ENCODE measurements around the gene ARHGEF7.

The ARHGEF7 gene

DNA sequence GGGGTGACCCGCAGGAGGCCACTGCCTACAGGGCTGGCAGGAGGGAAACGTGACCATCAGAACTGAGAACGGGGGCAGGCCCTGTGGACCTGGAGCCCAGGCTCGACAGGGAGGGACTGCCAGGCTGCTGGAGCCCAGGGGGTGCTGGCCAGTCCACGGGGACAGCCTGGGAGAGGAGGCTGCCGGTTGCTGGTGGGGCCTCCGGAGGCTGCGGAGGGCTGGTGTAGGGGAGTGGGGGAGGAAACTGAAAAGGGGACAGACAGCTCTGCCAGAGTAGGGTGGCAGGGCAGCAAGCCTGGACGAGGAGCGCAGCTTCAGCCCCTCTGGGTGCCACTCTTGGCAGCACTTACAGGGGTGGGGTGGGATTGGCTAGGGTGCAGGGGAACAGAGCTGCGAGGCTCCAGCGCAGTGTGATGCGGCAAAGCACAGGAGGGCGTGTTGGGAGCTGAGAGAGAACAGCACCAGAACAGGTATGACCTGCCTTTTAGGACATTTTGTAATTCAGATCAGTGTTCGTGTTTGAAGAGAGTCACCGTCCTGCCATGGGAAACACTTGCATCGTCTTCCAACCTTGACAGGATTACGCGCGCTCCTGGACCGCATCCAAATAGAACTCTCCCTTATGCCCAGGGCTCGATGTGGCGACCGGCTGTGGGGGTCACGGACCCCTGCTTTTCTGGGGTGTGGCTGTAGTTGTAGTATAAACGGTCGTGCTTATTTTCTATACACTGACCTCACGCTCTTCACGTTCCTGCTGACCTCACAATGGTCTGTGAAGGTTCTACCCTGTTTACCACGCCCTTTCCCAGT, 19.9 kb upstream of the ARHGEF7 start:
- in situ Hi-C loops (cut with HindIII; ENCODE audit: low pct_ligation_motif_present, low pct_unique_long_range_greater_than_20kb, low sequenced_read_pairs), result no loop called here
- no peak for DNase-seq

DNA sequence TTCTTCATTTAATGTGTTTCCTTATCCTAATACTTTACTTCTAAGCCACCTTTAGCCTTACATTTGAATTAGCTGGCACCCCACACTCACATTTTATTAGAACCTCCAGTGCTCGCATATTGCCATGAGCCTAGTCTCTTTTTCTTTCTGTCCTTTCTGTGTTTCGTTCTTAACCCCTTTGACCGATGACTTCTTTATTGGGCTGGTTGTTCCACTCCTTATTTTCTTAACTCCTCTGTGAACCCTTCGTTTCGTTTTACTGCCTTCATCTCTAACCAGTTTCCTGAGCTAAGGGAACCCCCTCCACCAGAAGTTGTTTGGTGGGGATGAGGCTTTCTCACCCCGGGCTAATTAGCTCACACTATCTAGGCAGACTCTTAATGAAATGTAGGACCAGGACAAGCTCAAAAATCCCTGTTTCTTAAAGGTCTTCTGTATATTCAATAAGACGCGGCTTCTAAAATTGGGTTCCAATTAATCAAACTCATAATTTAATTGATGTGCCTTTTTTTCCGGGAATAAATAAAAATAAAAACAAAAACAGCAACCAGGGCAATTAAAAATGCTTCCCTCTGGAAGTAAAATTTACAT, 19.1 kb upstream of the ARHGEF7 start:
- no peak for DNase-seq
- in situ Hi-C loops (cut with HindIII; ENCODE audit: low pct_ligation_motif_present, low pct_unique_long_range_greater_than_20kb, low sequenced_read_pairs), result no loop called here

DNA sequence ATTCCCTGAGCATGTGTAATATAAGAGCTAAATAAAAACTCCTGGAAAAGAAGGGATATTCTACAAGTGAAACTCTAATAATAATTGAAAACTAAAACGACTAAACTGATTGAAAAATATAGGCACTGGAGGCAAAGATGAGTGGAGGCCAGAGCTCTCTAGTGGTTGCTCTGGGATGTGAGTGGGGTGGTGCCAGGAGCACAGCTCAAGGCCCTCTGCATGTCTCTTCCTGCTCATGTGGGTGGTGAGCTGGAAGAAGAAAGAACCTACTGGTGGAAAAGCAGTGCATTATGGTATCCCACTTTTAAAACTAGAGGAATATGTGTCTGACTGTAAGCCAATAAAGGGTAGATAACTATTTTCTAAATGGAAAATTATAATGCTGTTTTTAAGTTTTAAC, 15.8 kb upstream of the ARHGEF7 start:
- in situ Hi-C loops (cut with HindIII; ENCODE audit: low pct_ligation_motif_present, low pct_unique_long_range_greater_than_20kb, low sequenced_read_pairs), result no loop called here
- no peak for DNase-seq

DNA sequence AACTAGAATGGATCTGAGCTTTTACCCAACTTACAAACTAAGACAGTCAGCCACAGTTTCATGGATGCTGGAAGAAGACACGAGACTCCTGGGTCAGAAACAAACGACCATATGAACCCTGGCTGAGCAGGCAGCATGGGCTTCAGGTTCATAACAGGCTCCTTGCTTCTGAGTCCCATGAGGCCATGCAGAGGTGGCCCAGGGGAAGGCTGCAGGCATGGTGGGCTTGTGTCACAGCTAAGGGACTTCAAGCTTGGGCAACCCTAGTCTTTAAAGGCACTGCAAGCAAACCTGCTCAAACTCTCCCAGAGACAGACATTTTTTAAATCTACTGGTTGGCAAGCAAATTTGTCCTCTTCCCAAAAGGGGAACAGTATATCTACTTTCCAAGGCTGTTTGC, 5.1 kb upstream of the ARHGEF7 start:
- in situ Hi-C loops (cut with HindIII; ENCODE audit: low pct_ligation_motif_present, low pct_unique_long_range_greater_than_20kb, low sequenced_read_pairs), result no loop called here
- no peak for DNase-seq

DNA sequence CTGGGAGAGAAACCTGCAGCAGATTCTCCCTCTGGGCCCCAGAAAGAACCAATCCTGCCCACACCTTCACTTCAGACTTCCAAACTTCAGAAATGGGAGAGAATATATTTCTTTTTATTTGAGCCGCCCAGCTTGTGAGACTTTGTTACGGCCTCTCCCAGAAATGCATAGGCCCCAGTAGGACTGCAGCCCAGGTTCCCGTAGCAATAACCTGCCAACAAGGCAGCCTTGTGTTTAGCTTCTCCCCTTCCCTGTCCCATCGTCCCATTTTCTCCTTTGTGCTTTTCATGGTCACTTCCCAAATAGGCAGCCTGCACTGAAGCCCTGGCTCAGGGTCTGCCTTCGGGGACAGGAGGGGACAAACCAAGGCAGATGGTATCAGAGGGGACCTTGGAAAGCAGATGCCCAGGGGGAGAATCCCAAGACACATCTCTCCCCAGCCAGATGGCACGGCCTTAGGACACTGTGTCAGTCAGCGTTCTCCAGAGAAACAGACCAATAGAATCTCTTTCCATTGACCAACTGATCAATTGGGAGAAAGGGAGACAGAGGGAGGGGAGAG, 3.7 kb upstream of the ARHGEF7 start:
- DNase-seq, result no peak

DNA sequence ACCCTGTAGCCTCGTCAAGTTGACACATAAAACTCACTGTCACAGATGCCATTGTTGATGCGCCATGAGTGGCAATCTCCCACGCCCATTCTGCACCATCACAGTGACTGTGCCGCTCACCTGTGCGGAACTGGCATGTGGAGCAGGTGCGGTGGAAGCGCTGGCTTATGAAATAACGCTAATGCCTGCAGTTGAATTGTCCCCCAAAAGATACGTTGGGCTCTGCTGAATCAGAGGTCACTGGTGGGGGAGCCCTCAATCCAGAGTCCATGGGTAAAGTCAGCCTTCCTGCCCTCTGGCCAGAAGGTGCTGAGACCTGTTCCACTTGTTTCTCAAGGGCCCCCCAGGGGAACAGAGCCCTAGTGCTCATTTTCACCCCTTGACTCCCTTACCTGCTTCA, 2.9 kb upstream of the ARHGEF7 start:
- in situ Hi-C loops (cut with HindIII; ENCODE audit: low pct_ligation_motif_present, low pct_unique_long_range_greater_than_20kb, low sequenced_read_pairs), result no loop called here
- no peak for DNase-seq

More for the DNA sequence above, 3.7 kb upstream of the ARHGEF7 start:
- in situ Hi-C loops (cut with HindIII; ENCODE audit: low pct_ligation_motif_present, low pct_unique_long_range_greater_than_20kb, low sequenced_read_pairs), result no loop called here

DNA sequence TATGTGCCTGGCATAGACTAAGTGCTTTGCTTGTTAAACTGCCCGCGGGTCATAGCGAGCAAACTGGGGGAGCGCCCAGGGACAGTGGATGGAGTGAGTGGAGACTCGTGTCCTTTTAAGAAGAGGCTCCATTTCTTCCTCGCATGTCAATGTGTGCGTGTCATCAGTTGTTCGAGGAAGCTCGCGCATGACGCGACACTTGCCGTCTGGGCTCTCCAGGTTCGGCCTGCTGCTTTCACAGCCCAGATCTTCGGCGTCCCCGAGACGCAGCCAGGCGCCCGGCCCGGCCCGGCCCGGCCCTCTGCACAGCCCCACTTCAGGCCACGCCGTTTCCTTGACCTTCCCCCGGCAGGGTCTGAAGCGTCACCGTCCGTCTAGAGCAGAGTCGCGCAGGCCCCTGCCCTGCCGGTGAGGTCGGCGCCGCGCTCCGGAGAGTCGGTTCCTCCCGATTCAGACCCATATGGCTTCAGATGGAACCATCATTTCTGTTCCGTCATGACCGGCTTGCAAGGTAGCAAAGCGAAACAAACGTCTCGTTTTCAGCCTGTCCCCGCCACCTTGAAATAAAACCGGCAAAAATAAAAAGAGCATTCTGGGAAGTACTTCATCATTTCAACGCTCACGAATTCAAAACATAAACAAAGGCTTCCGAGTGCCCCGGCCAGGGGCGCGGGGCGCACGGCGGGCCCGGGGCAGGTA, 599 bp upstream of the ARHGEF7 start:
- in situ Hi-C loops (cut with HindIII; ENCODE audit: low pct_ligation_motif_present, low pct_unique_long_range_greater_than_20kb, low sequenced_read_pairs), result no loop called here
- no peak for DNase-seq

DNA sequence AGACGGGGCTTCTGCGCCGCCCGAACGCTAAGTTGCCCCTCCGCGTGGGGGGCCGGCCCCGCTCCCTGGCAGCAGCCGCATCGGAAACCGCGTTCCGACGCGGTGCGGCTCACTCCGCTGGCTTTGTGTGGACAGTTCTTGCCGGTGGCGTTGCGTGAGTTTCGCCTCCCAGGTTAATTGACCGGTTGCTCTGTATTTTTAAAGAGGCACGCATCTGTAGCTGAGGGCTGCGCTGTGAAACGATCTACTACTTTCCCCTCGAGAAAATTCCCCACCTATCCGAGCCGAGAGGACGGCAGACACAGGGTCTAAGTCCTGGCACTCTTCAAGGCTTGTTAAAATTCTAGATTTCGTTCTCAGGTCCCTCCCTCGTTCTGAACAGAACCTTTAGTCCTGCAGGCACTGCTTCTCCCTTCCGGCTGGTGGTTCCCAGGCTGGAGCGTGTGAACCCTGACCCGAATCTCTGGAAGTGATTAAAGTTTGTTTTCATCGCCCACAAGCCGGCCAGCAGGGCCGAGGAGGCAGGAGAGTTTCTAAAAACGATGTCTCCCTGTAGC, 933 bp downstream of the ARHGEF7 start:
- in situ Hi-C loops (cut with HindIII; ENCODE audit: low pct_ligation_motif_present, low pct_unique_long_range_greater_than_20kb, low sequenced_read_pairs), result no loop called here
- DNase-seq, result peak; percentile 10

DNA sequence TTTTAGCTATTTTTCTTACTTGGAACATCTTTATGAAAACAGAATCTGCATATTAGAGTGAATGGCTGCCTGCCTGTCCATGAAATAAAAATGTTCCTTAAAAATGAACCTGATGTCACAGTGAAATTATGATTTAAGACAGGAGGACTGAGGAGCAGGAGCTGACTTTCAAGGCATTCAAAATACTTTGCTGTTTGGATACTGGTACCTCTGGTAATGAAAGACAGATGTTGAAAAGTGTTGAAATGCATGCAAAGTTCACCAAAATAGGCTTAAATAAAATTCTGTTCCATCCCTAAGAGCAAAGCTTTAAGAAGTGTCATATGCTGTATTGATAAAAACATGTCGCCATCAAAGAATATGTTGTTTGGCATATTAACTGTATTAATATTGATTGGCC, 1.7 kb downstream of the ARHGEF7 start:
- DNase-seq, result no peak
- in situ Hi-C loops (cut with HindIII; ENCODE audit: low pct_ligation_motif_present, low pct_unique_long_range_greater_than_20kb, low sequenced_read_pairs), result no loop called here

DNA sequence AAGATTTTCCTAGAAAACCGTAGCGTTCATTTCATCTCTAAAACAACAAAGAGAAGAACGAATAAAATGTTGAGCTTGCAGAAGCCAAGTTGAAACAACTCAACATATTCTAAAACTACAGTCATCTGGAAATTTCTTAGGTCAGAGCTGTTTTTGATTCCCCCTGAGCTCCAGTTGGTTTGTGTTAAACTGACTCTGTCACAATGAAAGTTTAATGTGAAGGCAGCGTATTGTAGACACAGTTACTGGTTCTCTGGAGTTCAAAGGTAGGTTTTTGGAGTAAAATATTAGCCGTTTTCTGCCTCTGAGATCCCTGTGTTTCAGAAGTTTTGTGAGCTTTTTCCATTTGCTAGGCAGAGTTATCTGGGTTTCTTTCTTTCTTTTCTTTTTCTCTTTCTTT, 2.2 kb downstream of the ARHGEF7 start:
- in situ Hi-C loops (cut with HindIII; ENCODE audit: low pct_ligation_motif_present, low pct_unique_long_range_greater_than_20kb, low sequenced_read_pairs), result no loop called here
- no peak for DNase-seq

DNA sequence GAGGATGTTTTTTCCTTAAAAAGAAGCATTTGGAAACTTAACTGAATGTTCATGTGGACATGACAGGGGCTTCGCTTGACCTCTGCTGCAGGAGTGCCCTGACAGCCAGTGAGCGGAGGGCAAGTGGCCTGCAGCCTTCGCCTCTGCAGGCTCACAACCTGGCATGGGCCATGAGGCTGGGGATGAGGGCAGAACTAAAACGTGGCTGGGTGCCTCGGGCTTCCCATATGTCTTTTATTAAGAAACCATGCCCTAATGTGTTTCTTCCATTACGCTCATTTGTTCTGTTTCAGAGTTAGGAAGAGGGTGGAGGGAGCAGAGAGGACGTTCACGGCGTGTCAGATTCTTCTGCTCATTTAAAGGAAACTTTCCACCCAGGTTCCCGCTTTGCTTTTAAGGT, 2.9 kb downstream of the ARHGEF7 start:
- in situ Hi-C loops (cut with HindIII; ENCODE audit: low pct_ligation_motif_present, low pct_unique_long_range_greater_than_20kb, low sequenced_read_pairs), result no loop called here

DNA sequence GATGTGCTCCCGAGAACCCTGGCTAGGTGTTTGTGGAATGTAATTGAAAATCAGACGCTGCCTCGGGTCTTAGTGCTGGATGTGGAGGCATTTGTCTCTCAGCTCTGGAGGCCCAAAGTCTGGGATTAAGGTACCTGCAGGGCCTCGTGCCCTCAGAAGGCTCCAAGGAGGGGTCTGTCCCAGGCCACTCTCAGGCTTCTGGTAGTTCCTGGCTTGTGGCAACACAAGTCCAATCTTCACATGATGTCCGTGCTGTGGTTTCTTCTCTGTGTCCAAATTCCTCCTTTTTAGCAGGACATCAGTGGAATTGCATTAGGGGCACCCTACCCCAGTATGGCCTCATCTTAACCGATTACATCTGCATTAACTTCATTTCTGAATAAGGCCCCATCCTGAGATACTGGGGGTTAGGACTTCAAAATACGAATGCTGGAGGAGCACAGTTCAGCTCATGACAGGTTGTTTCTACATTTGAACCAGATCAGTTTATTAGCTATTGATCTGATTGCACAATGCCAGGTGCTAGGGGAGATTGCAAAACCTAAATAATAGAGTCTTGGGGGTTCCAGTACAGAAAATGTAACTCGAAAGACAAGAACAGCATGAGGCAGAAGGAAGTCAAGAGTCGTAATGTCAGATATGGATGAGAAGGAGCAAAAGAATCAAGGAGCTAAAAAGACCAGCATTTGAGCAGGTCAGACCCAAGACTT, 3.9 kb downstream of the ARHGEF7 start:
- DNase-seq, result no peak
- in situ Hi-C loops (cut with HindIII; ENCODE audit: low pct_ligation_motif_present, low pct_unique_long_range_greater_than_20kb, low sequenced_read_pairs), result no loop called here

More for the DNA sequence above, 2.9 kb downstream of the ARHGEF7 start:
- DNase-seq, result no peak

DNA sequence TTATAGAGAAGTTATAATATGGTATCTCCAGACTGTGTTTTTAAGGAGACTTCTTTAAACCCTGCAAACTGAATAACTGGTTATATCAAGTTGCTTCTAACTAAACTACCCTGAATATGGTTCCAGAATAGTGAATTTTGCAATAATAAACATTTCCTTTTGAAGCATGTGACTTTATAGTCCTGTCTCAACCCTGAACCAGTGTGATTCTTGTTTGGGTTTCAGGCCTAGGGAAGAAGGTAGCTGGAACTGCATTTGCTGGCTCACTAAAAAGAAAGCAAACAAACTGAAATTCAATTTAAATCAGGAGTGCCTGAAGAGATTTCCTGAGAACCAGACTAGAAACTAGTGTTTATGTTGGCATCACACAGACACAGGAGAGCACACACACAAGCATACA, 4.9 kb downstream of the ARHGEF7 start:
- DNase-seq, result no peak
- in situ Hi-C loops (cut with HindIII; ENCODE audit: low pct_ligation_motif_present, low pct_unique_long_range_greater_than_20kb, low sequenced_read_pairs), result no loop called here

DNA sequence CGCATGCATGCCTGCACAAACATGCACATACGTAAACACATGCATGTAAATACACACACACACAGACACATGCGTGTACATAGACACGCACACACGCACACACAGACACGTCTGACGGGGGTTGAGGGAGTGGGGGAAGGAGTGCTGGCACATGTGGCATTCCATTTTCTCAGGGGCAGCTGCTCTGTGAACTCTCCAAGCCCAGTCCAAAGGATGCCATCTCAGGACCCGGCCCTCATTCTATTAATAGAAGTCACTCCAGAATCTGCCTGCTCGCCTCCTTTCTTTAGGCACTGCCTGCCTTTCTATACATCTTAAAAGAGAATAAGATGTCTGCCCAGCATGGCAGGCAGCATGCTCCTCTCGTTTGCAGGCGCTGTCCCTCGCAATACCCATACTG, 5.3 kb downstream of the ARHGEF7 start:
- in situ Hi-C loops (cut with HindIII; ENCODE audit: low pct_ligation_motif_present, low pct_unique_long_range_greater_than_20kb, low sequenced_read_pairs), result no loop called here
- DNase-seq, result no peak

DNA sequence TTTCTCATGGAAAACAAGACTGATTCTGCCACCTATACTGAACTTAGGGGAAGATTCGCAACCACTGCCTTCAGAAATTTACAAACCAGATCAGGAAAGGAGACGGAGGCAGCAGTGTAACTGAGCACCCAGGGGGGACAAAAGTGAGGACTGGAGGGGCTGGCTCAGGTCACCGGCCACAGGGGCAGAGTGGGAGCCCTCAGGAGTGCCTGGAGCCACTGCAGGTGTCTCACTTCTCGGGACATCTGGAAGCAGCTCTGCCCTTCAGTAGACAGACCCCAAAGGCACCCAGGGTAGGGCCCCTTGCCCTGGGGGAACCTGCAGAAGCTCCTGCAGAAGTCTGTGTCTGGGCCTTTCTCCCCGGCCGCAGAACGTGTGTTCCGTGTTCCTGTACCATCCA, 5.8 kb downstream of the ARHGEF7 start:
- no peak for DNase-seq
- in situ Hi-C loops (cut with HindIII; ENCODE audit: low pct_ligation_motif_present, low pct_unique_long_range_greater_than_20kb, low sequenced_read_pairs), result no loop called here

DNA sequence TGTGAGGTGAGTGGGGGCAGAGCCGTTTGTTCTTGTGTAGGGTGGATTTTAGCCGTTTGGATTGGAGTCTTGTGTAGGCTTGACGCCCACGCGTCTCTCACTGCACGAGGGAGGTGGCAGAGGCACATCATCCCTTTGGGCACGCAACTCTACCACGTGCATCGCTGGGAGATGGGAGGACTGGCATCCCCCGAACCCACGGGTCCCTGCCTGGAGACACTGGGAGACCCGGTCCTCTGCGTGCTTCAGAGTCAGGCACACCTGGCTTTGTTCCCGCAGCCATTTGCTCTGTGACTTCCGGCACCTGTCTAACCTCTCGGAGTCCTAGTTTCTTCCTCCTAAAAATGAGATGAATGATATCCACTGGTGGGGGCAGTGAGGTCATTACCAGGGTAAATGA, 6.4 kb downstream of the ARHGEF7 start:
- in situ Hi-C loops (cut with HindIII; ENCODE audit: low pct_ligation_motif_present, low pct_unique_long_range_greater_than_20kb, low sequenced_read_pairs), result no loop called here
- DNase-seq, result no peak

DNA sequence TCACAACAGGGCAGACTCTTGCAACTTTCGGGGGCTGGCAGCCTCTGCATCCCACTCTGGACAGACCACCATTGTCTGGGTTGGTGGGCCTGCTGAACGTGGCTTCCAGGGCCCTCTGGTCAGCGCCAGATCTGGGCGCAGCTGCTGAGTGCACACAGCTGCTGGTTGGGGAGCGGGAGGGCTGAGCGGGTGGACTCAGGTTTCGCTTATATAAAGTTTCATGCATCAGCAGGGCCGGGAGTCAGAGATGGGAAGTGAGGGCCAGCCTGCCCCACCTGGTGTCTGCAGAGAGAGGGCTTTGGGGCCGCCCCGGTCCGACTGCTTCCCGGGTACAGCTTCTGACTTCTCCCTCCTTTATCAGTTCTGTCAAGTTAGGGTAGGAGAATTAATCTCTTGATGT, 6.9 kb downstream of the ARHGEF7 start:
- in situ Hi-C loops (cut with HindIII; ENCODE audit: low pct_ligation_motif_present, low pct_unique_long_range_greater_than_20kb, low sequenced_read_pairs), result no loop called here
- DNase-seq, result no peak

DNA sequence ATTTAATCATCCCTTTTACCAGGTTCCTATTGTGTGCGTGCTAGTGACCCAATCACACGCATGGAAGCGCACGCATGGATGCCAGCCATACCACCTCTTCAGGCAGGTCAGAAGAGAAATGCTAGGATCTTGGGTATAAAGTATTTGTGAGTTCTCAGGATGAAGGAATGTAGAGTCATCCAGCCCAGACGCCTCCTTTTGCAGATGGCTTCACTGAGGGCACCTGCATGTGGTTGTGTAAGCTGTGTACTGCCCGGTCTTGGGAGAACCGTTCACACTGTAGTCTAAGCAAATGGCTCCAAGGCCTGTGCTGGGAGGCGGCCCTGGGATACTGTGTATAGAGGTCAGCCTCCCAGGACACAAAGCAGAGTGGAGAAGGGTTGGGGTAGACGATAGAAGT, 7.5 kb downstream of the ARHGEF7 start:
- in situ Hi-C loops (cut with HindIII; ENCODE audit: low pct_ligation_motif_present, low pct_unique_long_range_greater_than_20kb, low sequenced_read_pairs), result no loop called here
- DNase-seq, result no peak

DNA sequence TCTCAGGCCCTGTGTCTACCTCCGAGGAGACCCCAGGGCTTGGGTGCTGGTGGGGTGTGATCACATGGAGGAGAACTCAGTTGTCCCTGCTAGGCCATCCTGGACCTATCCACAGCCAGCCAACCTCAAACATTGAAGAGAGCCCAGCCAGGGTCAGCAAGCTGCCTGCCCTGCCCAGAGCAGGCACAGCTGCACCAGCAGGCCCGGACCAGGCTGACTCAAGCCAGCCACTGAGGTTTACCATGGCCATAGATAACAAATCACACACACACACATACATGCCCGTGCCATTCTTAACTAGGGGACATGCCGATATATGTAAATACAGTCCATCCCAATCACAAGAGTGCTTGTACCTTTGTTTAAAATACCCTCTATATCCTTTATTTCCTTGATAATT, 8.1 kb downstream of the ARHGEF7 start:
- no peak for DNase-seq
- in situ Hi-C loops (cut with HindIII; ENCODE audit: low pct_ligation_motif_present, low pct_unique_long_range_greater_than_20kb, low sequenced_read_pairs), result no loop called here

Data from ACHN (cell line).